PFSK-1 (cell line): Measurements from ENCODE around the gene TM2D3.

Experiments
- REST ChIP-seq, 2 experiments: IDR thresholded peaks; 2 replicates each; pipeline versions ENCODE4 v1.6.1 to v1.8.0; 2011 to 2012; ENCODE audit warnings: low read depth in 2 of 2, low read length in 2 of 2, control low read depth in 1 of 2, inconsistent platforms in 1 of 2, mild to moderate bottlenecking in 1 of 2, moderate library complexity in 1 of 2; ENCODE audit not compliant: insufficient read depth in 1 of 2
- SIN3A ChIP-seq: IDR thresholded peaks from 2 replicates; pipeline ENCODE4 v1.6.1; 2012; ENCODE audit warnings: mild to moderate bottlenecking, low read length, moderate library complexity, borderline replicate concordance; ENCODE audit not compliant: insufficient read depth

- TF ChIP-seq SIN3A (no peak), REST (IDR thresholded peaks at IDR 0.05; ENCODE audit: insufficient read depth in 1 of 2, low read depth in 2 of 2, low read length in 2 of 2) (no peak)
Observed at GRCh38 chr15:101599091-101599490, 53.1 kb downstream of the TM2D3 start.
